Tibial nerve (tissue), 4 donors: ENCODE data around the gene SNCAIP. TPM values are rescaled to one million over a fixed set of nuclear protein-coding genes. Genes with fewer than 3 reads are reported as not detected.

Experiments used
- DNase-seq, 2 donors: peaks; one replicate each; pipeline ENCODE4 v3.0.0-alpha.2; 2019; ENCODE audit warnings: low spot score in 2 of 2
- H3K27ac ChIP-seq, 4 donors: fragments of 200-600 bp; sonication (generic) in 3 of 4; one replicate each; pipeline ENCODE4 v1.5.1; 2017 to 2019; ENCODE audit warnings: mild to moderate bottlenecking in 1 of 4
- H3K27me3 ChIP-seq, 2 donors: fragments of 200-600 bp; sonication (generic) in 1 of 2; one replicate each; pipeline versions ENCODE4 v1.5.1 to v1.6.0; 2017 to 2019
- H3K36me3 ChIP-seq, 3 donors: fragments of 200-600 bp; sonication (generic); one replicate each; pipeline ENCODE4 v1.5.1; 2018 to 2019
- H3K4me1 ChIP-seq, 4 donors: fragments of 200-600 bp; sonication (generic) in 3 of 4; one replicate each; pipeline ENCODE4 v1.5.1; 2017 to 2019
- H3K4me3 ChIP-seq, 4 donors: fragments of 200-600 bp; sonication (generic) in 3 of 4; one replicate each; pipeline ENCODE4 v1.5.1; 2017 to 2019; ENCODE audit warnings: mild to moderate bottlenecking in 1 of 4, moderate library complexity in 1 of 4
- H3K9me3 ChIP-seq, 4 donors: fragments of 200-600 bp; sonication (generic) in 3 of 4; one replicate each; pipeline ENCODE4 v1.5.1; 2017 to 2019
- CTCF ChIP-seq, 5 experiments: fragments of 200-600 bp in 3 of 5; fragments of 450-650 bp in 2 of 5; sonication (generic) in 3 of 5; IDR thresholded peaks; one replicate each; pipeline ENCODE4 v1.5.1; 2016 to 2019; ENCODE audit warnings: antibody characterized with exemption in 5 of 5, mild to moderate bottlenecking in 3 of 5, moderate library complexity in 2 of 5
- EP300 ChIP-seq, 2 donors: sonication (generic); formaldehyde crosslinking; IDR thresholded peaks; one replicate each; pipeline ENCODE4 v1.6.1; 2017; ENCODE audit warnings: antibody characterized with exemption in 2 of 2, mild to moderate bottlenecking in 1 of 2
- POLR2A ChIP-seq, 2 donors: fragments of 450-650 bp; IDR thresholded peaks; one replicate each; pipeline ENCODE4 v1.6.1; 2017; ENCODE audit warnings: antibody characterized with exemption in 2 of 2, mild to moderate bottlenecking in 2 of 2, moderate library complexity in 2 of 2
- WGBS, 2 donors: methylation state at CpG; one replicate each; pipeline ENCODE4 v1.1.5; 2018; 5-methylcytosine and 5-hydroxymethylcytosine counted together
- total RNA-seq, 4 donors: library from RNA; depleted of rRNA; stranded (reverse); fragments of >200 nt; gene quantifications; one replicate each; pipeline ENCODE4 v1.1.0, GENCODE V29; 2016

Gene SNCAIP
- total RNA-seq, 4 donors from 2014 or later: 4.6 to 18.6 (median 6.4) TPM

DNA sequence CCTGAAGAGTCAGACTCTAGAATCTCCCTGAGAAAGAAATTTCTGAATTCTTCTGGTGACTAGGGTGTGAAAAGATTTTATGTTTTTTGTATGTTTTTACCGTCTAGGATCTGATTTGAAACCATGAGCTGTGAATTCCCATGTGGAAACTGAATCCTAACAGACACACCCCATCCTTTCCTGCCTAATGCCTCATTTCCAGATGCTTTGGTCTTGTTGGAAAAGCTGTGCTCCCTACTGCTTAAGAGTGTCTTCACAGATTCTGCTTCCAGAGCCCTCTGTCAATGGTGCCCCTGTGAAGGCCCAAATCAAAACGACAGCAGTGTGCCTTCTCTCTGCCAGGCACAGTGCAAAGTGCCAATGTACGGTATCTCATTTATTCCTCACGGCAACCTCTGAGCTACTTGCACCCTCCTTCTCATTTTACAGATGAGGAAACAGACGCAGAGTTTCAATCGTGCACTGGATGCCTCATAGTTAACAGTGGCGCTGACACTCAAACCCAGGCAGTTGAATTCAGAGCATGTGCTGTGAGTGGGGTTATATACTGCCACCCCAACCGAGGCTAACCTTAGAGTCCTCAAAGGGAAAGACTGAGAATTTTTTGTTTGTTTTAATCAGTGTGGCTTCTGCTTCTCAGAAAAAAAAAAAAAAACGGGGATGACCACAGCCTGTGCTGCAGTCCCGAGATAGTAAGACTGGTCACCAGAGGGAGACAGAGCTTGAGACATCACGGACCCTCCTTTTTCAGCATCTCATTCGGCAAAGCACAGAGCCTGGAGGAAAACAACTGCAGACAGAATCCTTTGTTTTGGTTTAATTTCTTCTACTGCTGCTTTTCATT lies 188.4 kb downstream of the SNCAIP start:
- peak in 1 of 2 donors; percentile 56 for DNase-seq
- Histone ChIP-seq H3K4me1 (peaks cover 0 to 23% (median 0%) of the 10 kb centered on the region in 4 donors), H3K27me3 (no peaks in the 10 kb centered on the region), H3K4me3 (peak overlapping the region in 1 of 4 donors; percentile 14), H3K27ac (peak overlapping the region in 1 of 4 donors; percentile 58), H3K36me3 (no peaks in the 10 kb centered on the region), H3K9me3 (no peaks in the 10 kb centered on the region)
- TF ChIP-seq POLR2A (IDR thresholded peaks at IDR 0.05) (no peak), CTCF (IDR thresholded peaks at IDR 0.05) (peak; percentile 8 to 47 (median 40)), EP300 (IDR thresholded peaks at IDR 0.05) (no peak)
- 35 to 39% methylated on average over 12 of the region's 12 CpGs for WGBS, 2 donors

GRCh38 chr5:122501089-122501435 lies 189.0 kb downstream of the SNCAIP start:
- peak in 1 of 2 donors; percentile 54 for DNase-seq
- Histone ChIP-seq H3K4me1 (peaks cover 0 to 23% (median 0%) of the 10 kb centered on the region in 4 donors), H3K27me3 (no peaks in the 10 kb centered on the region), H3K9me3 (no peaks in the 10 kb centered on the region), H3K36me3 (no peaks in the 10 kb centered on the region), H3K4me3 (peak overlapping the region in 1 of 4 donors; percentile 14), H3K27ac (peak overlapping the region in 1 of 4 donors; percentile 58)
- TF ChIP-seq POLR2A (IDR thresholded peaks at IDR 0.05) (no peak), EP300 (IDR thresholded peaks at IDR 0.05) (peak in 1 of 2 donors; percentile 30), CTCF (IDR thresholded peaks at IDR 0.05) (peak in 1 of 5 experiments; percentile 0)
- WGBS, 2 donors: 8 to 16% methylated on average over 2 of the region's 2 CpGs

GRCh38 chr5:122507045-122507444 lies 195.0 kb downstream of the SNCAIP start:
- no peak for DNase-seq
- TF ChIP-seq EP300 (IDR thresholded peaks at IDR 0.05): no peak
- TF ChIP-seq CTCF (IDR thresholded peaks at IDR 0.05): no peak
- no peak for TF ChIP-seq POLR2A (IDR thresholded peaks at IDR 0.05)
- Histone ChIP-seq H3K9me3 (no peaks in the 10 kb centered on the region), H3K36me3 (no peaks in the 10 kb centered on the region), H3K27ac (no peak overlapping the region), H3K4me3 (no peak overlapping the region), H3K4me1 (no peaks in the 10 kb centered on the region), H3K27me3 (no peaks in the 10 kb centered on the region)
- 28 to 59% methylated on average over 1 of the region's 1 CpG for WGBS, 2 donors

GRCh38 chr5:122507581-122507980 lies 195.5 kb downstream of the SNCAIP start:
- WGBS, 2 donors: 87 to 96% methylated on average over 5 of the region's 5 CpGs
- H3K9me3 ChIP-seq: no peaks in the 10 kb centered on the region
- no peaks in the 10 kb centered on the region for H3K27me3 ChIP-seq
- H3K4me3 ChIP-seq: no peak overlapping the region
- no peaks in the 10 kb centered on the region for H3K36me3 ChIP-seq
- TF ChIP-seq EP300 (IDR thresholded peaks at IDR 0.05): no peak
- TF ChIP-seq CTCF (IDR thresholded peaks at IDR 0.05): no peak
- TF ChIP-seq POLR2A (IDR thresholded peaks at IDR 0.05): no peak
- no peaks in the 10 kb centered on the region for H3K4me1 ChIP-seq
- no peak overlapping the region for H3K27ac ChIP-seq
- no peak for DNase-seq

DNA sequence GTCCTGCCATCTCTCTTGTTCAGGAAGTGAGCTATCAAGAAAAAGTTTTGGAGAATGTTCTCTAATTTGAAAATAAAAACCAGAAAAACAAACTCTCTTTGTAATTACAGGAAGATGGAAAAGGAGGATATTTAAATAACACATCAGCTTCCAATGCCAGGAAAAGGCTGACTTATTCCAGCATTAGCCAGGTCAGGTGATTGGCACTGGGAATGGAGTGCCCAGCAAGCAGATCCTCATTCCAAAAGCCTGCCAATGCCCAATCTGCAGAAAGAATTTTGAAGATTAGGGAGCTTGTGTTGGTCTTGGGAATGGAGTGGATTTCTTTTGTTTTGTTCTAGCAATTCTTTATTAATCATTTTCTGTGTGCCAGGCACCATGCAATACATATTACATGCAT lies 196.6 kb downstream of the SNCAIP start:
- no peaks in the 10 kb centered on the region for H3K27me3 ChIP-seq
- H3K27ac ChIP-seq: no peak overlapping the region

More for the DNA sequence above, 196.6 kb downstream of the SNCAIP start:
- H3K4me3 ChIP-seq: no peak overlapping the region
- no peaks in the 10 kb centered on the region for H3K9me3 ChIP-seq
- H3K4me1 ChIP-seq: no peaks in the 10 kb centered on the region
- TF ChIP-seq CTCF (IDR thresholded peaks at IDR 0.05) (no peak), EP300 (IDR thresholded peaks at IDR 0.05) (no peak), POLR2A (IDR thresholded peaks at IDR 0.05) (no peak)
- DNase-seq: no peak
- no peaks in the 10 kb centered on the region for H3K36me3 ChIP-seq
